AG08396 (cell line): ENCODE measurements around the gene ATG101.
"Not testable (repeated sequence)": the region's sequence is repeated elsewhere in the genome, so short reads cannot be mapped to it uniquely, and the experiment has no call there.

ENCODE experiments used
- DNase-seq: peaks from one replicate; pipeline ENCODE4 v3.0.0; 2012; ENCODE audit warnings: low spot score, mixed read lengths

Gene ATG101

GRCh38 chr12:52097045-52097666, 27.4 kb downstream of the ATG101 start:
- DNase-seq = no peak

GRCh38 chr12:52104431-52105089, 34.8 kb downstream of the ATG101 start:
- not testable (repeated sequence) for DNase-seq

- DNase-seq = not testable (repeated sequence)
These were observed 46.7 kb downstream of the ATG101 start for GRCh38 chr12:52116222-52117125.

- not testable (repeated sequence) for DNase-seq
These were observed 48.2 kb downstream of the ATG101 start for GRCh38 chr12:52117806-52118475.

GRCh38 chr12:52119398-52120254, 49.8 kb downstream of the ATG101 start:
- DNase-seq = peak; percentile 16

GRCh38 chr12:52120951-52121823, 51.4 kb downstream of the ATG101 start:
- DNase-seq = no peak

- peak; percentile 80 for DNase-seq
These were observed 52.2 kb downstream of the ATG101 start for GRCh38 chr12:52121824-52122539.

- DNase-seq = peak; percentile 2
These were observed 52.7 kb downstream of the ATG101 start for GRCh38 chr12:52122540-52122871.

- DNase-seq = peak; percentile 1
These were observed 53.1 kb downstream of the ATG101 start for GRCh38 chr12:52122904-52123303.

GRCh38 chr12:52123487-52124186, 53.9 kb downstream of the ATG101 start:
- DNase-seq = no peak

- peak; percentile 4 for DNase-seq
These were observed 55.7 kb downstream of the ATG101 start for GRCh38 chr12:52125476-52125900.

GRCh38 chr12:52126050-52126604, 56.3 kb downstream of the ATG101 start:
- DNase-seq = peak; percentile 2
